Measurements from ENCODE around the gene TMBIM4. TPM values are rescaled to one million over a fixed set of nuclear protein-coding genes. Genes with fewer than 3 reads are reported as not detected.

Gene TMBIM4
- polyA plus RNA-seq, 1 of the 3 experiments (the other 2 are of a cell fraction): 68.5 TPM

DNA sequence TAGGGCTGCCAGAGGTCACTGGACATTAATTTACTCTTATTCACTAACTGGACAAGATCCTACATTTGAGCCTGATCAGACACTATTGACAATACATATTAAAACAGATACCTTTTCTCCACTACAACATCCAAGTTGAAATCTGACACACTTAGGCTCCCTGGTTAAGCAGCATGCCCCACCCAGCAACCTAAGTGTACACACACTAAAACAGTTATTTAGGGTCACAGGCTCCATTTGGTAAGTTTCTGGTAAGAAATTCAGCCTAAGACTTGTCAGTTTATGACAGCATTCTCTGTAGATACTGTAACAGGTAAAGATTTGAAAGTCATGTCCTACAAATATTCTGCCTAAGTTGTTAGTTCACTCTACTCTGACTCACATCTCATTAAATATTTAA, 27.0 kb downstream of the TMBIM4 start (continued):
- TF ChIP-seq, protein P1, sequence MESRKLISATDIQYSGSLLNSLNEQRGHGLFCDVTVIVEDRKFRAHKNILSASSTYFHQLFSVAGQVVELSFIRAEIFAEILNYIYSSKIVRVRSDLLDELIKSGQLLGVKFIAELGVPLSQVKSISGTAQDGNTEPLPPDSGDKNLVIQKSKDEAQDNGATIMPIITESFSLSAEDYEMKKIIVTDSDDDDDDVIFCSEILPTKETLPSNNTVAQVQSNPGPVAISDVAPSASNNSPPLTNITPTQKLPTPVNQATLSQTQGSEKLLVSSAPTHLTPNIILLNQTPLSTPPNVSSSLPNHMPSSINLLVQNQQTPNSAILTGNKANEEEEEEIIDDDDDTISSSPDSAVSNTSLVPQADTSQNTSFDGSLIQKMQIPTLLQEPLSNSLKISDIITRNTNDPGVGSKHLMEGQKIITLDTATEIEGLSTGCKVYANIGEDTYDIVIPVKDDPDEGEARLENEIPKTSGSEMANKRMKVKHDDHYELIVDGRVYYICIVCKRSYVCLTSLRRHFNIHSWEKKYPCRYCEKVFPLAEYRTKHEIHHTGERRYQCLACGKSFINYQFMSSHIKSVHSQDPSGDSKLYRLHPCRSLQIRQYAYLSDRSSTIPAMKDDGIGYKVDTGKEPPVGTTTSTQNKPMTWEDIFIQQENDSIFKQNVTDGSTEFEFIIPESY (IDR thresholded peaks at IDR 0.05; ENCODE audit: borderline replicate concordance, low read depth): no peak
- TF ChIP-seq, protein P2, sequence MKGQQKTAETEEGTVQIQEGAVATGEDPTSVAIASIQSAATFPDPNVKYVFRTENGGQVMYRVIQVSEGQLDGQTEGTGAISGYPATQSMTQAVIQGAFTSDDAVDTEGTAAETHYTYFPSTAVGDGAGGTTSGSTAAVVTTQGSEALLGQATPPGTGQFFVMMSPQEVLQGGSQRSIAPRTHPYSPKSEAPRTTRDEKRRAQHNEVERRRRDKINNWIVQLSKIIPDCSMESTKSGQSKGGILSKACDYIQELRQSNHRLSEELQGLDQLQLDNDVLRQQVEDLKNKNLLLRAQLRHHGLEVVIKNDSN (IDR thresholded peaks at IDR 0.05; ENCODE audit: borderline replicate concordance, low read depth): no peak
- TF ChIP-seq JUND (IDR thresholded peaks at IDR 0.05): no peak

DNA sequence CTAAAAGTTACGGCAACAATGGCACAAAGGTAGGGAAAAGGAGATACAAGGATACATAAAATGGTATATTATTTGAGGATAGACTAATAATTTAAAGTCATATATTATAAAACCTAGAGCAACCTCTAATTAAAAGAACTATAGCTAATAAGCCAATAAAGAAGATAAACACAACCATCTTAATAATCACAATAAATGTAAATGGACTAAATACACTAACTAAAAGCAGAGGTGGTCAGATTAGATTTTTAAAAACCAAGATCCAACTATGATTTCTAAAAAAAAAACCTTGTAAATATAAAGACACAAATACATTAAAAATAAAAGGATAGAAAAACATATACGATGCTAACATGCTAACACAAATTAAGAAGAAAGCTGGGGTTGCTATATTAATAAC, 28.5 kb downstream of the TMBIM4 start:
- TF ChIP-seq FOXM1 (IDR thresholded peaks at IDR 0.05; ENCODE audit: low read depth) (no peak), GABPA (IDR thresholded peaks at IDR 0.05; ENCODE audit: low read depth) (no peak), NRF1 (IDR thresholded peaks at IDR 0.05; ENCODE audit: low read depth, low read length) (no peak), JUND (IDR thresholded peaks at IDR 0.05) (no peak), NFIC (IDR thresholded peaks at IDR 0.05; ENCODE audit: borderline replicate concordance) (no peak), GATA2 (CRISPR knock-in tag; IDR thresholded peaks at IDR 0.05) (no peak), TEAD4 (IDR thresholded peaks at IDR 0.05; ENCODE audit: borderline replicate concordance, insufficient read depth) (no peak), TAF1 (IDR thresholded peaks at IDR 0.05; ENCODE audit: borderline replicate concordance, low read depth, low read length) (no peak), EP300 (IDR thresholded peaks at IDR 0.05; ENCODE audit: borderline replicate concordance in 1 of 2, low read depth in 1 of 2, low read length in 1 of 2) (no peak)
- TF ChIP-seq, protein P3, sequence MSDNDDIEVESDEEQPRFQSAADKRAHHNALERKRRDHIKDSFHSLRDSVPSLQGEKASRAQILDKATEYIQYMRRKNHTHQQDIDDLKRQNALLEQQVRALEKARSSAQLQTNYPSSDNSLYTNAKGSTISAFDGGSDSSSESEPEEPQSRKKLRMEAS (IDR thresholded peaks at IDR 0.05; ENCODE audit: low read depth): no peak
- TF ChIP-seq, protein P1 (IDR thresholded peaks at IDR 0.05; ENCODE audit: borderline replicate concordance, low read depth): no peak
- TF ChIP-seq, protein P4, sequence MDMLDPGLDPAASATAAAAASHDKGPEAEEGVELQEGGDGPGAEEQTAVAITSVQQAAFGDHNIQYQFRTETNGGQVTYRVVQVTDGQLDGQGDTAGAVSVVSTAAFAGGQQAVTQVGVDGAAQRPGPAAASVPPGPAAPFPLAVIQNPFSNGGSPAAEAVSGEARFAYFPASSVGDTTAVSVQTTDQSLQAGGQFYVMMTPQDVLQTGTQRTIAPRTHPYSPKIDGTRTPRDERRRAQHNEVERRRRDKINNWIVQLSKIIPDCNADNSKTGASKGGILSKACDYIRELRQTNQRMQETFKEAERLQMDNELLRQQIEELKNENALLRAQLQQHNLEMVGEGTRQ (IDR thresholded peaks at IDR 0.05; ENCODE audit: borderline replicate concordance, low read depth, low read length): no peak
- TF ChIP-seq, protein P5, sequence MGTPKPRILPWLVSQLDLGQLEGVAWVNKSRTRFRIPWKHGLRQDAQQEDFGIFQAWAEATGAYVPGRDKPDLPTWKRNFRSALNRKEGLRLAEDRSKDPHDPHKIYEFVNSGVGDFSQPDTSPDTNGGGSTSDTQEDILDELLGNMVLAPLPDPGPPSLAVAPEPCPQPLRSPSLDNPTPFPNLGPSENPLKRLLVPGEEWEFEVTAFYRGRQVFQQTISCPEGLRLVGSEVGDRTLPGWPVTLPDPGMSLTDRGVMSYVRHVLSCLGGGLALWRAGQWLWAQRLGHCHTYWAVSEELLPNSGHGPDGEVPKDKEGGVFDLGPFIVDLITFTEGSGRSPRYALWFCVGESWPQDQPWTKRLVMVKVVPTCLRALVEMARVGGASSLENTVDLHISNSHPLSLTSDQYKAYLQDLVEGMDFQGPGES (IDR thresholded peaks at IDR 0.05; ENCODE audit: low read depth, low read length): no peak
- Histone ChIP-seq H3K79me2 (ENCODE audit: insufficient read depth) (peaks cover 13% of the 10 kb centered on the region; the same call in 1 of the 2 replicates), H3K9me2 (no peaks in the 10 kb centered on the region), H3F3A (replicated peaks; ENCODE audit: insufficient read depth) (peaks cover 29% of the 10 kb centered on the region), H3K27me3 (ENCODE audit: insufficient read depth) (no peaks in the 10 kb centered on the region), H4K20me1 (ENCODE audit: insufficient read depth) (no peaks in the 10 kb centered on the region), H3K9ac (no peak overlapping the region), H3K4me2 (no peak overlapping the region), H3K27ac (ENCODE audit: low read depth in 2 of 2, low read length in 1 of 2) (no peak overlapping the region), H2AFZ (ENCODE audit: low read depth) (no peak overlapping the region), H3K9me3 (peaks cover 38% of the 10 kb centered on the region), H3K36me3 (replicated peaks in 1 of 2; ENCODE audit: control insufficient read depth in 1 of 2, insufficient read depth in 2 of 2, low read length in 1 of 2) (peaks cover 67 to 90% of the 10 kb centered on the region in 2 experiments), H3K4me3 (ENCODE audit: low read depth in 2 of 2, low read length in 1 of 2) (no peak overlapping the region), H3K4me1 (ENCODE audit: control insufficient read depth in 1 of 2, insufficient read depth in 2 of 2, low read depth in 1 of 2, low read length in 1 of 2) (no peaks in the 10 kb centered on the region; a peak in 1 of 4 replicates)
- POLR2A ChIA-PET: no interaction called here
- no peak for DNase-seq
- 89% methylated on average over 2 of the region's 2 CpGs for WGBS (ENCODE audit: low lambda C conversion rate)
- CTCF ChIA-PET: interaction anchor here (0.8 kb wide), 1 partner anchor 34 kb away, joined by 3 read pairs; no protein-coding TSS in a partner anchor
